ENCODE data around the gene DNAJC1.

- no peak for TF ChIP-seq CTCF (IDR thresholded peaks at IDR 0.05)
- no peak for TF ChIP-seq POLR2AphosphoS5 (IDR thresholded peaks at IDR 0.05; ENCODE audit: insufficient read depth in 1 of 2, low read depth in 1 of 2)
Measured at GRCh38 chr10:21894648-21895342, 108.7 kb downstream of the DNAJC1 start.

Measured in vagina (tissue), 2 donors.